ENCODE measurements around the gene PHF2. TPM values are rescaled to one million over a fixed set of nuclear protein-coding genes. Genes with fewer than 3 reads are reported as not detected.

The PHF2 gene
- total and polyA plus RNA-seq, 2 of the 8 experiments (the other 6 are each of a cell fraction or from before 2014, with no cell fraction given) = 3.4 to 9.4 TPM

DNA sequence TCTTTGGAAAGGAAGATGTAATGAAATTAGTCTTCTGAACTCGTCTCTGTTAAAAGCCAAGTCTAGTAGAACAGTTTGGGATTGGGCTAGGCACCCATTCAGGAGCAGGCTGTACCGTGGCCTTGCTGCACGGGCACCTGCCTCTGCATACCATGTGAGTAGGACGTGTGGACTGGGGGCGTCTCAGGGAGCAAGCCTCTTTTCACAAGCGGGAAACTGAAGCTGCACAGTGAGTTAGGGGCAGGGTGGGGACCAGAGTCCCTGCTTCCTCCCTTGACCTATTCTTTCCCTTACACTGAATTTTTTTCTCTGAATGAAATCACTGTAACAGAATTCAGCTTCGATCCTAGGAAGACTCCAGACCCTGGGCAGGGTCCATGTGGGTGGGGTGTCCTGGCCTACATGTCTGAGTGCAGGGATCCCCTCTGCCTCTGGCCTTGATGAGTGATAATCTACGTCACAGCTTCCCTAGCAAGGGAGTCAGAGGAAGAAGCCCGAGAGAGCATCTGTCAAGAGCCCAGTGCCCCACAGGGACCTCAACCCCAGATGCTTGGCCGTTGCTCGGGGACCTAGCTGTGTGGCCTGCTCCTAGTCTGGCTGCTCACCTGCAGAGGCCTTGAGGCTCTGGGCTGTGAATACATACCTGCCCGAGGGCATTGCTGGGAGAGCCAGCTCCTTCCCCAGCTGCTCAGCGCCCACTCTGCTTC lies 15.1 kb downstream of the PHF2 start (continued):
- no peak for TF ChIP-seq EZH2 (IDR thresholded peaks at IDR 0.05; ENCODE audit: low read depth, low read length, severe bottlenecking)

Measured in H1 (cell line).